SU-DHL-6 (cell line): ENCODE data around the gene GARIN5A.

Experiments used
- H2AFZ ChIP-seq: fragments of 200-600 bp; sonication (generic); 2 replicates; pipeline ENCODE4 v1.6.1; 2014; ENCODE audit warnings: low read depth, mild to moderate bottlenecking, moderate library complexity, mixed read lengths, antibody characterized with exemption, low read length; ENCODE audit not compliant: severe bottlenecking
- H3F3A ChIP-seq: fragments of 200-600 bp; shearing (Covaris generic); 2 replicates; pipeline ENCODE4 v1.6.0; 2016; ENCODE audit warnings: antibody characterized with exemption, mild to moderate bottlenecking; ENCODE audit not compliant: insufficient read depth
- H3K27ac ChIP-seq: fragments of 200-600 bp; sonication (generic); 2 replicates; pipeline ENCODE4 v1.5.1; 2016; ENCODE audit warnings: low read depth, mild to moderate bottlenecking, low read length, moderate library complexity, mixed read lengths
- H3K27me3 ChIP-seq: fragments of 200-600 bp; sonication (generic), shearing (Covaris generic); 2 replicates; pipeline ENCODE4 v1.6.0; 2014; ENCODE audit warnings: mild to moderate bottlenecking, low read length
- H3K36me3 ChIP-seq: fragments of 200-600 bp; sonication (generic); 2 replicates; pipeline ENCODE4 v1.6.1; 2014; ENCODE audit warnings: mild to moderate bottlenecking, low read length, mixed read lengths
- H3K4me2 ChIP-seq: fragments of 300-600, 200-600 bp; shearing (Covaris generic), sonication (generic); 2 replicates; pipeline ENCODE4 v1.6.0; 2014; ENCODE audit warnings: low read length, low read depth, mild to moderate bottlenecking; ENCODE audit not compliant: poor library complexity, severe bottlenecking
- H3K4me3 ChIP-seq: fragments of 200-600 bp; sonication (generic); 2 replicates; pipeline ENCODE4 v1.5.1; 2014; ENCODE audit warnings: antibody characterized with exemption, low read length, mild to moderate bottlenecking, mixed read lengths; ENCODE audit not compliant: insufficient read depth, poor library complexity, severe bottlenecking
- H3K79me2 ChIP-seq: fragments of 200-600 bp; sonication (generic); 2 replicates; pipeline ENCODE4 v1.6.1; 2014; ENCODE audit warnings: mild to moderate bottlenecking, low read length, moderate library complexity; ENCODE audit not compliant: insufficient read depth
- H3K9ac ChIP-seq: fragments of 200-600 bp; sonication (generic); 2 replicates; pipeline ENCODE4 v1.7.0; 2014; ENCODE audit warnings: mild to moderate bottlenecking, low read length
- H3K9me2 ChIP-seq: fragments of 200-600 bp; sonication (generic); replicated peaks from 2 replicates; pipeline ENCODE4 v1.6.1; 2014; ENCODE audit warnings: low read length; ENCODE audit not compliant: insufficient read depth
- H3K9me3 ChIP-seq: fragments of 200-600 bp; sonication (generic); 2 replicates; pipeline ENCODE4 v1.6.1; 2014; ENCODE audit warnings: low read length, mixed read lengths; ENCODE audit not compliant: insufficient read depth
- H4K20me1 ChIP-seq: fragments of 200-600 bp; sonication (generic); 2 replicates; pipeline ENCODE4 v1.6.1; 2014; ENCODE audit warnings: low read depth, mild to moderate bottlenecking, antibody characterized with exemption, low read length, moderate library complexity, mixed read lengths
- EZH2phosphoT487 ChIP-seq: fragments of 200-600 bp; sonication (generic), shearing (Covaris generic); conservative IDR thresholded peaks from 2 replicates; pipeline ENCODE4 v1.6.1; 2018; ENCODE audit warnings: mild to moderate bottlenecking, antibody characterized with exemption, low read length, moderate library complexity, mixed read lengths
- TF ChIP-seq, protein P1 (sequence below): fragments of 200-600 bp; sonication (generic); IDR thresholded peaks from one replicate; pipeline ENCODE4 v1.5.1; 2017; ENCODE audit warnings: antibody characterized with exemption, mild to moderate bottlenecking, low read length, moderate library complexity; ENCODE audit not compliant: insufficient read depth, poor library complexity, severe bottlenecking

Gene GARIN5A

GRCh38 chr19:50459638-50460037, 17.0 kb downstream of the GARIN5A start:
- TF ChIP-seq EZH2phosphoT487: no peak
- TF ChIP-seq, protein P1, sequence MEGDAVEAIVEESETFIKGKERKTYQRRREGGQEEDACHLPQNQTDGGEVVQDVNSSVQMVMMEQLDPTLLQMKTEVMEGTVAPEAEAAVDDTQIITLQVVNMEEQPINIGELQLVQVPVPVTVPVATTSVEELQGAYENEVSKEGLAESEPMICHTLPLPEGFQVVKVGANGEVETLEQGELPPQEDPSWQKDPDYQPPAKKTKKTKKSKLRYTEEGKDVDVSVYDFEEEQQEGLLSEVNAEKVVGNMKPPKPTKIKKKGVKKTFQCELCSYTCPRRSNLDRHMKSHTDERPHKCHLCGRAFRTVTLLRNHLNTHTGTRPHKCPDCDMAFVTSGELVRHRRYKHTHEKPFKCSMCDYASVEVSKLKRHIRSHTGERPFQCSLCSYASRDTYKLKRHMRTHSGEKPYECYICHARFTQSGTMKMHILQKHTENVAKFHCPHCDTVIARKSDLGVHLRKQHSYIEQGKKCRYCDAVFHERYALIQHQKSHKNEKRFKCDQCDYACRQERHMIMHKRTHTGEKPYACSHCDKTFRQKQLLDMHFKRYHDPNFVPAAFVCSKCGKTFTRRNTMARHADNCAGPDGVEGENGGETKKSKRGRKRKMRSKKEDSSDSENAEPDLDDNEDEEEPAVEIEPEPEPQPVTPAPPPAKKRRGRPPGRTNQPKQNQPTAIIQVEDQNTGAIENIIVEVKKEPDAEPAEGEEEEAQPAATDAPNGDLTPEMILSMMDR: no peak
- Histone ChIP-seq H3K36me3 (no peaks in the 10 kb centered on the region), H2AFZ (peak overlapping the region; percentile 15), H3K4me2 (peak overlapping the region; percentile 41), H3F3A (peaks cover 5% of the 10 kb centered on the region), H3K4me3 (no peak overlapping the region), H3K9me2 (no peaks in the 10 kb centered on the region), H3K27ac (peak overlapping the region; percentile 73), H3K9ac (peak overlapping the region; percentile 26; the same call in 1 of the 2 replicates), H3K9me3 (no peaks in the 10 kb centered on the region), H4K20me1 (no peaks in the 10 kb centered on the region), H3K27me3 (no peaks in the 10 kb centered on the region), H3K79me2 (no peaks in the 10 kb centered on the region)

DNA sequence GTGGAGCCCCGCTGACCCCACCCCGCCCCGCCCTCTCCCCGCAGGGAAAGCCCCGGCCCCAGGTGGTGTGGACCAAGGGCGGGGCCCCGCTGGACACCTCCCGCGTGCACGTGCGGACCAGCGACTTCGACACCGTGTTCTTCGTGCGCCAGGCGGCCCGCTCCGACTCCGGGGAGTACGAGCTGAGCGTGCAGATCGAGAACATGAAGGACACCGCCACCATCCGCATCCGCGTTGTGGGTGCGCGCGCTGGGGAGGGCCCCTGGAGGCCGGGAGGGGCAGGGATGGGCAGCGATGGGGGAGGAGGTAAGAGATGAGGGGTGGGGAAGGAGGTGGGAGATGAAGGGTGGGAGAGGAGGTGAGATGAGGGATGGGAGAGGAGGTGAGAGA, 17.6 kb downstream of the GARIN5A start:
- peaks cover 5% of the 10 kb centered on the region for H3F3A ChIP-seq
- no peaks in the 10 kb centered on the region for H3K9me3 ChIP-seq
- H3K79me2 ChIP-seq: no peaks in the 10 kb centered on the region
- no peak overlapping the region for H3K4me3 ChIP-seq
- no peak overlapping the region for H3K9ac ChIP-seq
- no peaks in the 10 kb centered on the region for H3K36me3 ChIP-seq
- H3K9me2 ChIP-seq: no peaks in the 10 kb centered on the region
- H2AFZ ChIP-seq: no peak overlapping the region
- no peaks in the 10 kb centered on the region for H4K20me1 ChIP-seq
- TF ChIP-seq EZH2phosphoT487: no peak
- TF ChIP-seq, protein P1: no peak
- no peak overlapping the region for H3K27ac ChIP-seq
- H3K27me3 ChIP-seq: no peaks in the 10 kb centered on the region
- H3K4me2 ChIP-seq: no peak overlapping the region

GRCh38 chr19:50458396-50459066, 18.1 kb downstream of the GARIN5A start:
- Histone ChIP-seq H2AFZ (no peak overlapping the region), H4K20me1 (no peaks in the 10 kb centered on the region), H3K27ac (no peak overlapping the region), H3K9me3 (no peaks in the 10 kb centered on the region), H3K4me3 (no peak overlapping the region), H3K27me3 (no peaks in the 10 kb centered on the region), H3K9me2 (no peaks in the 10 kb centered on the region), H3K9ac (no peak overlapping the region), H3K79me2 (no peaks in the 10 kb centered on the region), H3K4me2 (no peak overlapping the region), H3F3A (peaks cover 5% of the 10 kb centered on the region), H3K36me3 (no peaks in the 10 kb centered on the region)
- TF ChIP-seq, protein P1: no peak
- TF ChIP-seq EZH2phosphoT487: no peak
